GM12878 (cell line): ENCODE measurements around the gene AKAP8. TPM values are rescaled to one million over a fixed set of nuclear protein-coding genes. Genes with fewer than 3 reads are reported as not detected.
A peak's percentile ranks its signal among the peaks of the same experiment; 100 is the strongest.

Source experiments
- FOXK2 ChIP-seq: fragments of 450-650 bp; IDR thresholded peaks from 2 replicates; pipeline ENCODE4 v1.6.1; 2017; ENCODE audit warnings: mild to moderate bottlenecking, moderate library complexity
- IRF5 ChIP-seq: fragments of 450-650 bp; IDR thresholded peaks from 2 replicates; pipeline ENCODE4 v1.6.1; 2017; ENCODE audit warnings: borderline replicate concordance
- MEF2B ChIP-seq: fragments of 450-650 bp; IDR thresholded peaks from 2 replicates; pipeline ENCODE4 v1.6.1; 2018; ENCODE audit warnings: mild to moderate bottlenecking, moderate library complexity; ENCODE audit not compliant: partially characterized antibody, poor library complexity, severe bottlenecking
- MXI1 ChIP-seq: fragments of 150-350 bp; IDR thresholded peaks from 2 replicates; pipeline ENCODE4 v1.6.1; 2011; ENCODE audit warnings: low read depth, mild to moderate bottlenecking, inconsistent platforms, low read length, improper control_type of control experiment
- NR2F1 ChIP-seq: fragments of 450-650 bp; conservative IDR thresholded peaks from 2 replicates; pipeline ENCODE4 v1.6.1; 2017; ENCODE audit warnings: mild to moderate bottlenecking
- POLR2A ChIP-seq: IDR thresholded peaks from 2 replicates; pipeline ENCODE4 v1.6.1; 2011; ENCODE audit warnings: low read depth, mild to moderate bottlenecking, low read length
- POU2F2 ChIP-seq: IDR thresholded peaks from 3 replicates; pipeline ENCODE4 v1.6.1; 2011; ENCODE audit warnings: low read depth, mild to moderate bottlenecking, low read length, borderline replicate concordance
- SMAD5 ChIP-seq: IDR thresholded peaks from 2 replicates; pipeline ENCODE4 v1.6.1; 2016; ENCODE audit warnings: antibody characterized with exemption, low read depth
- SP1 ChIP-seq: IDR thresholded peaks from one replicate; pipeline ENCODE4 v1.6.1; 2011; ENCODE audit warnings: low read depth, low read length
- SPI1 ChIP-seq: IDR thresholded peaks from 2 replicates; pipeline ENCODE4 v1.6.1; 2011; ENCODE audit warnings: low read depth, mild to moderate bottlenecking, low read length, moderate library complexity, borderline replicate concordance; ENCODE audit not compliant: insufficient read depth
- TARDBP ChIP-seq: IDR thresholded peaks from 2 replicates; pipeline ENCODE4 v1.6.1; 2016; ENCODE audit warnings: borderline replicate concordance
- ZSCAN29 ChIP-seq: fragments of 450-650 bp; IDR thresholded peaks from 2 replicates; pipeline ENCODE4 v1.6.1; 2017; ENCODE audit warnings: mild to moderate bottlenecking, moderate library complexity
- polyA plus RNA-seq, 11 experiments: library from polyadenylated mRNA; depleted of rRNA in 4 of 11; unstranded in 6 of 11; stranded (reverse) in 5 of 11; fragments of >200 nt; fragmentation: Nextera tagmentation in 4 of 11; fragmentation: Illumina TruSeq in 1 of 11; extraction: Ambion mirVana in 4 of 11; extraction: Trizol in 1 of 11; gene quantifications; 1 replicate in 1 of 11; 2 replicates in 10 of 11; pipeline versions ENCODE4 v1.2.1 to v1.2.3, GENCODE V29; 2011 to 2016; ENCODE audit warnings: inconsistent platforms in 2 of 11, missing spikeins in 2 of 11, low read depth in 1 of 11
- total RNA-seq, 4 experiments: library from RNA; depleted of rRNA in 3 of 4; stranded (reverse); fragments of >200 nt in 3 of 4; fragmentation: Illumina TruSeq in 1 of 4; extraction: Trizol in 1 of 4; gene quantifications; 2 replicates each; pipeline versions ENCODE4 v1.2.1 to v1.2.3, GENCODE V29; 2013 to 2021
- TF ChIP-seq, protein P1 (sequence below): fragments of 450-650 bp; IDR thresholded peaks from 2 replicates; pipeline ENCODE4 v1.6.1; 2016; ENCODE audit warnings: mild to moderate bottlenecking, moderate library complexity, borderline replicate concordance
- TF ChIP-seq, protein P2 (sequence below): fragments of 450-650 bp; formaldehyde crosslinking; IDR thresholded peaks from 2 replicates; pipeline ENCODE4 v1.4.0; 2022; ENCODE audit warnings: mild to moderate bottlenecking, moderate library complexity

AKAP8 gene
- total and polyA plus RNA-seq, 10 of the 15 experiments (the other 5 are each of a cell fraction or from before 2014, with no cell fraction given): 5.3 to 57.7 (median 20.6) TPM

GRCh38 chr19:15404097-15404779 is 24.7 kb upstream of the AKAP8 start (continued):
- TF ChIP-seq, protein P1, sequence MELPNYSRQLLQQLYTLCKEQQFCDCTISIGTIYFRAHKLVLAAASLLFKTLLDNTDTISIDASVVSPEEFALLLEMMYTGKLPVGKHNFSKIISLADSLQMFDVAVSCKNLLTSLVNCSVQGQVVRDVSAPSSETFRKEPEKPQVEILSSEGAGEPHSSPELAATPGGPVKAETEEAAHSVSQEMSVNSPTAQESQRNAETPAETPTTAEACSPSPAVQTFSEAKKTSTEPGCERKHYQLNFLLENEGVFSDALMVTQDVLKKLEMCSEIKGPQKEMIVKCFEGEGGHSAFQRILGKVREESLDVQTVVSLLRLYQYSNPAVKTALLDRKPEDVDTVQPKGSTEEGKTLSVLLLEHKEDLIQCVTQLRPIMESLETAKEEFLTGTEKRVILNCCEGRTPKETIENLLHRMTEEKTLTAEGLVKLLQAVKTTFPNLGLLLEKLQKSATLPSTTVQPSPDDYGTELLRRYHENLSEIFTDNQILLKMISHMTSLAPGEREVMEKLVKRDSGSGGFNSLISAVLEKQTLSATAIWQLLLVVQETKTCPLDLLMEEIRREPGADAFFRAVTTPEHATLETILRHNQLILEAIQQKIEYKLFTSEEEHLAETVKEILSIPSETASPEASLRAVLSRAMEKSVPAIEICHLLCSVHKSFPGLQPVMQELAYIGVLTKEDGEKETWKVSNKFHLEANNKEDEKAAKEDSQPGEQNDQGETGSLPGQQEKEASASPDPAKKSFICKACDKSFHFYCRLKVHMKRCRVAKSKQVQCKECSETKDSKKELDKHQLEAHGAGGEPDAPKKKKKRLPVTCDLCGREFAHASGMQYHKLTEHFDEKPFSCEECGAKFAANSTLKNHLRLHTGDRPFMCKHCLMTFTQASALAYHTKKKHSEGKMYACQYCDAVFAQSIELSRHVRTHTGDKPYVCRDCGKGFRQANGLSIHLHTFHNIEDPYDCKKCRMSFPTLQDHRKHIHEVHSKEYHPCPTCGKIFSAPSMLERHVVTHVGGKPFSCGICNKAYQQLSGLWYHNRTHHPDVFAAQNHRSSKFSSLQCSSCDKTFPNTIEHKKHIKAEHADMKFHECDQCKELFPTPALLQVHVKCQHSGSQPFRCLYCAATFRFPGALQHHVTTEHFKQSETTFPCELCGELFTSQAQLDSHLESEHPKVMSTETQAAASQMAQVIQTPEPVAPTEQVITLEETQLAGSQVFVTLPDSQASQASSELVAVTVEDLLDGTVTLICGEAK: no peak
- TF ChIP-seq SP1: no peak
- TF ChIP-seq MXI1: no peak
- TF ChIP-seq NR2F1: 0 out of 2 replicates have a peak, but pooled peaks have one; percentile 28
- no peak for TF ChIP-seq IRF5
- TF ChIP-seq MEF2B: peak; percentile 85
- peak; percentile 22; the same call in 1 of the 2 replicates for TF ChIP-seq SPI1
- TF ChIP-seq, protein P2, sequence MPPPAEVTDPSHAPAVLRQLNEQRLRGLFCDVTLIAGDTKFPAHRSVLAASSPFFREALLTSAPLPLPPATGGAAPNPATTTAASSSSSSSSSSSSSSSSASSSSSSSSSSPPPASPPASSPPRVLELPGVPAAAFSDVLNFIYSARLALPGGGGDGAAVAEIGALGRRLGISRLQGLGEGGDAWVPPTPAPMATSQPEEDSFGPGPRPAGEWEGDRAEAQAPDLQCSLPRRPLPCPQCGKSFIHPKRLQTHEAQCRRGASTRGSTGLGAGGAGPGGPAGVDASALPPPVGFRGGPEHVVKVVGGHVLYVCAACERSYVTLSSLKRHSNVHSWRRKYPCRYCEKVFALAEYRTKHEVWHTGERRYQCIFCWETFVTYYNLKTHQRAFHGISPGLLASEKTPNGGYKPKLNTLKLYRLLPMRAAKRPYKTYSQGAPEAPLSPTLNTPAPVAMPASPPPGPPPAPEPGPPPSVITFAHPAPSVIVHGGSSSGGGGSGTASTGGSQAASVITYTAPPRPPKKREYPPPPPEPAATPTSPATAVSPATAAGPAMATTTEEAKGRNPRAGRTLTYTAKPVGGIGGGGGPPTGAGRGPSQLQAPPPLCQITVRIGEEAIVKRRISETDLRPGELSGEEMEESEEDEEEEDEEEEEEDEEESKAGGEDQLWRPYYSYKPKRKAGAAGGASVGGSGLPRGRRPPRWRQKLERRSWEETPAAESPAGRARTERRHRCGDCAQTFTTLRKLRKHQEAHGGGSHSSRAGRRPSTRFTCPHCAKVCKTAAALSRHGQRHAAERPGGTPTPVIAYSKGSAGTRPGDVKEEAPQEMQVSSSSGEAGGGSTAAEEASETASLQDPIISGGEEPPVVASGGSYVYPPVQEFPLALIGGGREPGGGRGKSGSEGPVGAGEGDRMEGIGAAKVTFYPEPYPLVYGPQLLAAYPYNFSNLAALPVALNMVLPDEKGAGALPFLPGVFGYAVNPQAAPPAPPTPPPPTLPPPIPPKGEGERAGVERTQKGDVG: no peak
- no peak for TF ChIP-seq POU2F2
- no peak for TF ChIP-seq SMAD5
- no peak for TF ChIP-seq FOXK2
- no peak for TF ChIP-seq ZSCAN29
- TF ChIP-seq POLR2A: no peak
- no peak for TF ChIP-seq TARDBP
